Upper lobe of right lung (tissue), 1 donor: ENCODE data around the gene KCNQ2. TPM values are rescaled to one million over a fixed set of nuclear protein-coding genes. Genes with fewer than 3 reads are reported as not detected.

ENCODE experiments used
- ATAC-seq: fragments of 200-7000 bp; cut with Tn5 transposase; one replicate; pipeline ENCODE4 v1.9.1; 2020; ENCODE audit warnings: mild to moderate bottlenecking, moderate library complexity
- DNase-seq: peaks from one replicate; pipeline ENCODE4 v3.0.0-alpha.2; 2020
- H3K27ac ChIP-seq: fragments of 200-600 bp; one replicate; pipeline ENCODE4 v1.8.0; 2022
- H3K27me3 ChIP-seq: fragments of 200-600 bp; one replicate; pipeline ENCODE4 v1.8.0; 2022; ENCODE audit warnings: mild to moderate bottlenecking
- H3K36me3 ChIP-seq: fragments of 200-600 bp; one replicate; pipeline ENCODE4 v1.8.0; 2022
- H3K4me1 ChIP-seq: fragments of 200-600 bp; one replicate; pipeline ENCODE4 v1.8.0; 2022
- H3K4me3 ChIP-seq: fragments of 200-600 bp; one replicate; pipeline ENCODE4 v1.8.0; 2022; ENCODE audit warnings: mild to moderate bottlenecking
- H3K9me3 ChIP-seq: fragments of 200-600 bp; one replicate; pipeline ENCODE4 v1.8.0; 2022
- intact Hi-C: fragments of 100-400 bp; cut with DNase I; formaldehyde crosslinking; loops from one replicate; pipeline ENCODE4 v1.11.0; 2022
- total RNA-seq: library from RNA; stranded (reverse); fragmentation: NEBNext Ultra II Directional; extraction: Animal tissue kit (Norgen Biotek cat#: 25700); gene quantifications from one replicate; pipeline ENCODE4 v1.2.1, GENCODE V29; 2021
- TF ChIP-seq, protein P1 (sequence below): fragments of 200-600 bp; IDR thresholded peaks from one replicate; pipeline ENCODE4 v1.8.0; 2022; ENCODE audit warnings: antibody characterized with exemption
- donor health status: DM: no; HTN: yes; CAD: no; lungs with severe emphysema.

Gene KCNQ2
- total RNA-seq, 1 donor from 2014 or later = not detected

DNA sequence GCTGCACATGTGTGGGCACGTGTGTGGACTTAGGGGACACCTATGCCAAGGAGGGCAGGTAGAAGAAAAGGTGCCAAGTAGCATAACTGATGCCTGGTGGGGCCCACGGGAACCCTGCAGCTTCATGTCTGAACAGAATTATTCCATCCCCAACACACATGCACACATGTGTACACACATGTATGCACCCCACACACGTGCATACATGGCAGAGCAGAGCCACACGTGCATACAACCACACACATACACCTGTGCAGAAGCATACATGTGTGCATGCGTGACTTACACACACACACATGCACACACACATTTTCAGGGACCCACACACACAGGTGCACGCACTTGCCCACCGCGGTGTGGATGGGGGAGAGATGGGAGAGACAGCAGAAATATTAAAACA lies 59.6 kb downstream of the KCNQ2 start:
- TF ChIP-seq, protein P1, sequence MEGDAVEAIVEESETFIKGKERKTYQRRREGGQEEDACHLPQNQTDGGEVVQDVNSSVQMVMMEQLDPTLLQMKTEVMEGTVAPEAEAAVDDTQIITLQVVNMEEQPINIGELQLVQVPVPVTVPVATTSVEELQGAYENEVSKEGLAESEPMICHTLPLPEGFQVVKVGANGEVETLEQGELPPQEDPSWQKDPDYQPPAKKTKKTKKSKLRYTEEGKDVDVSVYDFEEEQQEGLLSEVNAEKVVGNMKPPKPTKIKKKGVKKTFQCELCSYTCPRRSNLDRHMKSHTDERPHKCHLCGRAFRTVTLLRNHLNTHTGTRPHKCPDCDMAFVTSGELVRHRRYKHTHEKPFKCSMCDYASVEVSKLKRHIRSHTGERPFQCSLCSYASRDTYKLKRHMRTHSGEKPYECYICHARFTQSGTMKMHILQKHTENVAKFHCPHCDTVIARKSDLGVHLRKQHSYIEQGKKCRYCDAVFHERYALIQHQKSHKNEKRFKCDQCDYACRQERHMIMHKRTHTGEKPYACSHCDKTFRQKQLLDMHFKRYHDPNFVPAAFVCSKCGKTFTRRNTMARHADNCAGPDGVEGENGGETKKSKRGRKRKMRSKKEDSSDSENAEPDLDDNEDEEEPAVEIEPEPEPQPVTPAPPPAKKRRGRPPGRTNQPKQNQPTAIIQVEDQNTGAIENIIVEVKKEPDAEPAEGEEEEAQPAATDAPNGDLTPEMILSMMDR = no peak
- H3K9me3 ChIP-seq = no peaks in the 10 kb centered on the region
- intact Hi-C loops = no loop called here
- no peak for DNase-seq
- peaks cover 38% of the 10 kb centered on the region for H3K27me3 ChIP-seq
- ATAC-seq = no peak
- H3K27ac ChIP-seq = no peak overlapping the region
- H3K4me3 ChIP-seq = no peak overlapping the region
- H3K36me3 ChIP-seq = no peaks in the 10 kb centered on the region
- H3K4me1 ChIP-seq = no peaks in the 10 kb centered on the region

GRCh38 chr20:63411898-63412631 lies 60.4 kb downstream of the KCNQ2 start:
- Histone ChIP-seq H3K27me3 (peaks cover 31% of the 10 kb centered on the region), H3K4me3 (no peak overlapping the region), H3K27ac (no peak overlapping the region), H3K9me3 (no peaks in the 10 kb centered on the region), H3K4me1 (no peaks in the 10 kb centered on the region), H3K36me3 (no peaks in the 10 kb centered on the region)
- intact Hi-C loops = no loop called here
- TF ChIP-seq, protein P1 = no peak
- ATAC-seq (no peak), DNase-seq (no peak)

- DNase-seq = no peak
- Histone ChIP-seq H3K36me3 (no peaks in the 10 kb centered on the region), H3K9me3 (no peaks in the 10 kb centered on the region), H3K4me3 (no peak overlapping the region), H3K27ac (no peak overlapping the region), H3K4me1 (no peaks in the 10 kb centered on the region), H3K27me3 (peaks cover 31% of the 10 kb centered on the region)
- ATAC-seq = no peak
- TF ChIP-seq, protein P1 = no peak
- intact Hi-C loops = no loop called here
Measured at GRCh38 chr20:63411151-63411897, 61.1 kb downstream of the KCNQ2 start.

DNA sequence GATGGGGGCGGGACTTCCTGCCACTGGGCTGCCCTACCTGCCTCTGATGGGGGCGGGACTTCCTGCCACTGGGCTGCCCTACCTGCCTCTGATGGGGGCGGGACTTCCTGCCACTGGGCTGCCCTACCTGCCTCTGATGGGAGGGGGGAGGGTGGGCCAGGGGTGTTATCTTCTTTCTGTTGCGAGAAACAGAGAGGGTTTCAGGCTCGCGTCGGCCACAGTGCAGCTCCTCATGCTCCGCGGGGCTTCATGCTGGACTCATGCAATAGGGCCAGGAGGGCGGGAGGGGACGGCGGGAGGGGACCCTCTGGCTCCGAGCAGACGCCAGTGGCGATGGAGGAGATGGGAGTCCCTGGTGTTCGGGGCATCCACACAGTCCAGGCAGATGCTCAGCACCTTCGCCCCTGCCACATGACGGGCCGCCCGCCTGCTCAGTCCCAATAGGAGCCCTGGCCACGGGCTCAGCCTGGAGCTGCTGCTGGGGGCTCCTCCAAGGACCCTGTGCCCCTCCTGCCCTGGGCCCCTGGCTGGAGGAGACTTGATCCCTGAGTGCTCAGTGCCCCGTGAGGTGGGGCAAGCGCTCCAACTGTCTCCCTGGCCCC lies 62.5 kb downstream of the KCNQ2 start:
- Histone ChIP-seq H3K36me3 (no peaks in the 10 kb centered on the region), H3K27ac (no peak overlapping the region), H3K27me3 (peaks cover 31% of the 10 kb centered on the region), H3K4me1 (no peaks in the 10 kb centered on the region), H3K9me3 (no peaks in the 10 kb centered on the region), H3K4me3 (no peak overlapping the region)
- DNase-seq = no peak
- intact Hi-C loops = no loop called here
- ATAC-seq = no peak
- TF ChIP-seq, protein P1 = no peak

DNA sequence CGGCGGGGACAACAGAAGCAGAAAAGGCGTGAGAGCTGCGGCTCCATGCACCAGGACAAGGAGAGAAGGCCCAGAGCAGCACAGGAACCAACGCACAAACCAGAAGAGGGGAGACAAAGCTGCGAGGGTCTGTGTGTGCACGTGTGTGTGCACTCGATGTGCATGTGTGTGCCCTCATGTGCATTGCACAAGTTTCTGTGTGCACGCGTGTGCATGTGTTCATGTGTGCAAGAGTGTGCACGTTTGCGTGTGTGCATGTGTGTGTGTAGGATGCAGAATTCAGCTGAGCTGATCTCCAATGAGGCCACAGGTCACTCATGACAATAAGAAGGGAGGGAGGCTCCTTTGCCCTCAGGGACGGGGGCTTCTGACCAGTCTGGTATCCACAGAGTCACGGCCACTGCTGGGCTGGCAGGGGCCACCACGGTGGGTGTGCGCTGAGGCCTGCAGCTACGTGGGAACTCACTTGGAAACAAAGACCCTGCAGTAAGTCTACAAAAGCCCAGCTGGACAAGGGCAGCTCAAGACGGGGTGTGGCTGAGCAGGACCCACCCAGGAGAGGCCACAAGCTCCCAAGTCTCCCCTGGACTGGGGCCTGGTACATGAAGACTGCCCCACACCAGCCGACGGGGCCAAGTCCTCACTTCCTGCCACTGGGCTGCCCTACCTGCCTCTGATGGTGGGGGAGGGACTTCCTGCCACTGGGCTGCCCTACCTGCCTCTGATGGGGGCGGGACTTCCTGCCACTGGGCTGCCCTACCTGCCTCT lies 63.2 kb downstream of the KCNQ2 start:
- Histone ChIP-seq H3K27me3 (peaks cover 29% of the 10 kb centered on the region), H3K27ac (no peak overlapping the region), H3K9me3 (no peaks in the 10 kb centered on the region), H3K4me1 (no peaks in the 10 kb centered on the region), H3K36me3 (no peaks in the 10 kb centered on the region), H3K4me3 (no peak overlapping the region)
- TF ChIP-seq, protein P1 = no peak
- DNase-seq = no peak
- ATAC-seq = no peak
- intact Hi-C loops = no loop called here
